H1 (cell line): ENCODE data around the gene TRAF3IP3. TPM values are rescaled to one million over a fixed set of nuclear protein-coding genes. Genes with fewer than 3 reads are reported as not detected.

Experiments used
- CREB1 ChIP-seq: IDR thresholded peaks from 2 replicates; pipeline ENCODE4 v1.6.1; 2012; ENCODE audit warnings: inconsistent platforms
- GABPA ChIP-seq: IDR thresholded peaks from 2 replicates; pipeline ENCODE4 v1.6.1; 2011; ENCODE audit warnings: mild to moderate bottlenecking, low read length, moderate library complexity, borderline replicate concordance; ENCODE audit not compliant: insufficient read depth
- JUND ChIP-seq: IDR thresholded peaks from 2 replicates; pipeline ENCODE4 v1.6.1; 2011; ENCODE audit warnings: mild to moderate bottlenecking, improper control_type of control experiment, low read length
- RAD21 ChIP-seq, 2 experiments: IDR thresholded peaks in 1 of 2; conservative IDR thresholded peaks in 1 of 2; 2 replicates each; pipeline ENCODE4 v1.6.1; 2011; ENCODE audit warnings: low read depth in 2 of 2, low read length in 2 of 2, improper control_type of control experiment in 1 of 2, inconsistent platforms in 1 of 2, mild to moderate bottlenecking in 1 of 2, moderate library complexity in 1 of 2
- SAP30 ChIP-seq: fragments of 300-600 bp; sonication (generic); IDR thresholded peaks from 2 replicates; pipeline ENCODE4 v1.7.1; 2012; ENCODE audit warnings: low read length, moderate library complexity, mild to moderate bottlenecking, inconsistent platforms; ENCODE audit not compliant: insufficient read depth, insufficient replicate concordance
- SRF ChIP-seq: IDR thresholded peaks from 2 replicates; pipeline ENCODE4 v1.6.1; 2011; ENCODE audit warnings: mild to moderate bottlenecking, low read depth, low read length, moderate library complexity
- TAF1 ChIP-seq: IDR thresholded peaks from 2 replicates; pipeline ENCODE4 v1.6.1; 2011; ENCODE audit warnings: mild to moderate bottlenecking, low read depth, low read length
- USF2 ChIP-seq: IDR thresholded peaks from 2 replicates; pipeline ENCODE4 v1.6.1; 2011; ENCODE audit warnings: low read length, improper control_type of control experiment
- polyA plus RNA-seq, 7 experiments: library from polyadenylated mRNA; depleted of rRNA in 3 of 7; stranded (reverse) in 5 of 7; unstranded in 2 of 7; fragments of >200 nt in 5 of 7; fragments of 200-250 nt in 2 of 7; gene quantifications; 1 replicate in 5 of 7; 2 replicates in 1 of 7; 4 replicates in 1 of 7; pipeline versions ENCODE4 v1.2.1 to v1.2.3, GENCODE V29; 2011 to 2013; ENCODE audit warnings: missing spikeins in 2 of 7, mixed read lengths in 2 of 7
- total RNA-seq: library from RNA; stranded (reverse); fragmentation: NEBNext Ultra II Directional; extraction: Animal tissue kit (Norgen Biotek cat#: 25700); gene quantifications from 2 replicates; pipeline ENCODE4 v1.2.1, GENCODE V29; 2021
- TF ChIP-seq, protein P1 (sequence below): IDR thresholded peaks from 2 replicates; pipeline ENCODE4 v1.6.1; 2012; ENCODE audit warnings: inconsistent platforms

TRAF3IP3 gene
- total and polyA plus RNA-seq, 2 of the 8 experiments (the other 6 are each of a cell fraction or from before 2014, with no cell fraction given) = not detected

GRCh38 chr1:209827384-209828262 is 71.8 kb downstream of the TRAF3IP3 start, which contains the start of gene UTP25 (continued):
- TF ChIP-seq SRF (no peak), JUND (no peak), SAP30 (peak; percentile 100), GABPA (no peak), USF2 (peak; percentile 43; the same call in 1 of the 2 replicates), RAD21 (IDR thresholded peaks at IDR 0.05 in 1 of 2, conservative IDR thresholded peaks at IDR 0.05 in 1 of 2; ENCODE audit: low read depth in 2 of 2, low read length in 2 of 2) (no peak), TAF1 (peak; percentile 74), CREB1 (peak; percentile 81)
- TF ChIP-seq, protein P1, sequence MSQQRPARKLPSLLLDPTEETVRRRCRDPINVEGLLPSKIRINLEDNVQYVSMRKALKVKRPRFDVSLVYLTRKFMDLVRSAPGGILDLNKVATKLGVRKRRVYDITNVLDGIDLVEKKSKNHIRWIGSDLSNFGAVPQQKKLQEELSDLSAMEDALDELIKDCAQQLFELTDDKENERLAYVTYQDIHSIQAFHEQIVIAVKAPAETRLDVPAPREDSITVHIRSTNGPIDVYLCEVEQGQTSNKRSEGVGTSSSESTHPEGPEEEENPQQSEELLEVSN = peak; percentile 70; the same call in 1 of the 2 replicates
